ENCODE results near the gene RAB27A. TPM values are rescaled to one million over a fixed set of nuclear protein-coding genes. Genes with fewer than 3 reads are reported as not detected.

RAB27A gene
- total RNA-seq (10 to 100 TPM in 2 of 10 donors, 1 to 10 TPM in 8; 3.0 to 13.9 (median 4.3) TPM), polyA plus RNA-seq (1 to 10 TPM; 3.0 to 6.3 TPM)
- long read RNA-seq, donor 1, partial matches to known transcripts, result 0 of 1 reads
- long read RNA-seq, donor 1, other reads (novel, unspliced or antisense), result 0 of 1 reads
- long read RNA-seq, donor 2, partial matches to known transcripts, result 0 of 6 reads
- long read RNA-seq, donor 2, other reads (novel, unspliced or antisense), result 2 of 6 reads
- long read RNA-seq, donor 3, transcript RAB27A-201 (7 exons, 3,446 nt), result major isoform, 20 of 30 reads
- long read RNA-seq, donor 3, partial matches to known transcripts, result 1 of 30 reads
- long read RNA-seq, donor 3, other reads (novel, unspliced or antisense), result 8 of 30 reads

- peak; percentile 90 to 95 (median 93) for ATAC-seq
- no peak for TF ChIP-seq CTCF (IDR thresholded peaks at IDR 0.05)
- no peaks in the 10 kb centered on the region for H3K27me3 ChIP-seq
- H3K4me1 ChIP-seq, result peaks cover 0 to 38% (median 11%) of the 10 kb centered on the region in 9 donors
- no peaks in the 10 kb centered on the region for H3K36me3 ChIP-seq
- WGBS, 2 donors, result 0 to 1% methylated on average over 69 of the region's 69 CpGs
- no peaks in the 10 kb centered on the region for H3K9me3 ChIP-seq
- peak within 1 kb of the TSS; percentile 70 to 92 (median 85) for H3K4me3 ChIP-seq
- DNase-seq, result peak; percentile 62 to 70
- H3K27ac ChIP-seq, result peak within 1 kb of the TSS; percentile 77 to 98 (median 87)
- intact Hi-C loops (cut with DNase I), result loop anchor here in 9 of 10 donors (1.0 to 5.0 kb wide), 5 partner anchors 69 to 93 kb away; partner anchors contain the start of gene RSL24D1 (in 1 of the 9)
Measured at GRCh38 chr15:55289746-55290527, at the start of gene RAB27A. Gene RAB27A, minus strand, starts transcription at chr15:55289813. Its CDS starts 54,879 bp downstream, at chr15:55234934.

GRCh38 chr15:55337160-55337559, 47.5 kb upstream of the RAB27A start:
- no peak for DNase-seq
- no peak overlapping the region for H3K4me3 ChIP-seq
- peaks cover 0 to 96% (median 5%) of the 10 kb centered on the region in 9 donors for H3K36me3 ChIP-seq
- no peak for ATAC-seq
- H3K9me3 ChIP-seq, result no peaks in the 10 kb centered on the region
- intact Hi-C loops (cut with DNase I), result no loop called here
- no peak overlapping the region for H3K27ac ChIP-seq
- no peaks in the 10 kb centered on the region for H3K4me1 ChIP-seq
- no peaks in the 10 kb centered on the region for H3K27me3 ChIP-seq
- 78 to 93% methylated on average over 1 of the region's 1 CpG for WGBS, 2 donors
- no peak for TF ChIP-seq CTCF (IDR thresholded peaks at IDR 0.05)

GRCh38 chr15:55334997-55335396, 45.4 kb upstream of the RAB27A start:
- no peak for DNase-seq
- intact Hi-C loops (cut with DNase I), result no loop called here
- H3K27me3 ChIP-seq, result no peaks in the 10 kb centered on the region
- no peaks in the 10 kb centered on the region for H3K4me1 ChIP-seq
- H3K9me3 ChIP-seq, result no peaks in the 10 kb centered on the region
- peaks cover 0 to 99% (median 5%) of the 10 kb centered on the region in 9 donors for H3K36me3 ChIP-seq
- WGBS, 2 donors, result 91 to 98% methylated on average over 1 of the region's 1 CpG
- no peak overlapping the region for H3K27ac ChIP-seq
- no peak overlapping the region for H3K4me3 ChIP-seq
- TF ChIP-seq CTCF (IDR thresholded peaks at IDR 0.05), result no peak
- ATAC-seq, result no peak

- no peak for TF ChIP-seq CTCF (IDR thresholded peaks at IDR 0.05)
- ATAC-seq, result no peak
- Histone ChIP-seq H3K27ac (no peak overlapping the region), H3K36me3 (peaks cover 0 to 99% (median 6%) of the 10 kb centered on the region in 9 donors), H3K27me3 (no peaks in the 10 kb centered on the region), H3K4me3 (no peak overlapping the region), H3K4me1 (no peaks in the 10 kb centered on the region), H3K9me3 (no peaks in the 10 kb centered on the region)
- 96 to 97% methylated on average over 5 of the region's 5 CpGs for WGBS, 2 donors
- no peak for DNase-seq
- intact Hi-C loops (cut with DNase I), result no loop called here
Measured at GRCh38 chr15:55334371-55334770, 44.8 kb upstream of the RAB27A start.
